ENCODE measurements around the gene RBM17. TPM values are rescaled to one million over a fixed set of nuclear protein-coding genes. Genes with fewer than 3 reads are reported as not detected.
"Not testable (repeated sequence)": the region's sequence is repeated elsewhere in the genome, so short reads cannot be mapped to it uniquely, and the experiment has no call there.

RBM17 gene
- total RNA-seq, 1 donor from 2014 or later, result 80.1 TPM

- no peak for TF ChIP-seq CTCF (IDR thresholded peaks at IDR 0.05)
- no peak for DNase-seq (ENCODE audit: extremely low spot score, unreplicated experiment)
- Mint-ChIP-seq H3K4me3 (ENCODE audit: unreplicated experiment) (no peak overlapping the region), H3K36me3 (ENCODE audit: unreplicated experiment) (no peaks in the 10 kb centered on the region), H3K9me3 (ENCODE audit: unreplicated experiment) (no peaks in the 10 kb centered on the region), H3K27me3 (ENCODE audit: unreplicated experiment) (no peaks in the 10 kb centered on the region), H3K4me1 (ENCODE audit: unreplicated experiment) (peaks cover 23% of the 10 kb centered on the region), H3K27ac (ENCODE audit: unreplicated experiment) (no peak overlapping the region)
Observed at GRCh38 chr10:6138456-6138855, 49.6 kb downstream of the RBM17 start.

- Mint-ChIP-seq H3K36me3 (ENCODE audit: unreplicated experiment) (no peaks in the 10 kb centered on the region), H3K9me3 (ENCODE audit: unreplicated experiment) (no peaks in the 10 kb centered on the region), H3K27me3 (ENCODE audit: unreplicated experiment) (no peaks in the 10 kb centered on the region), H3K4me3 (ENCODE audit: unreplicated experiment) (no peak overlapping the region), H3K4me1 (ENCODE audit: unreplicated experiment) (peaks cover 23% of the 10 kb centered on the region), H3K27ac (ENCODE audit: unreplicated experiment) (no peak overlapping the region)
- TF ChIP-seq CTCF (IDR thresholded peaks at IDR 0.05), result no peak
- no peak for DNase-seq (ENCODE audit: extremely low spot score, unreplicated experiment)
Observed at GRCh38 chr10:6139470-6139869, 50.6 kb downstream of the RBM17 start.

GRCh38 chr10:6140141-6140841, 51.5 kb downstream of the RBM17 start:
- no peak overlapping the region for H3K4me3 Mint-ChIP-seq (ENCODE audit: unreplicated experiment)
- H3K27me3 Mint-ChIP-seq (ENCODE audit: unreplicated experiment), result no peaks in the 10 kb centered on the region
- no peak for DNase-seq (ENCODE audit: extremely low spot score, unreplicated experiment)
- no peak overlapping the region for H3K27ac Mint-ChIP-seq (ENCODE audit: unreplicated experiment)
- H3K4me1 Mint-ChIP-seq (ENCODE audit: unreplicated experiment), result peaks cover 23% of the 10 kb centered on the region
- H3K9me3 Mint-ChIP-seq (ENCODE audit: unreplicated experiment), result no peaks in the 10 kb centered on the region
- TF ChIP-seq CTCF (IDR thresholded peaks at IDR 0.05), result no peak
- H3K36me3 Mint-ChIP-seq (ENCODE audit: unreplicated experiment), result no peaks in the 10 kb centered on the region

GRCh38 chr10:6140965-6141295, 52.1 kb downstream of the RBM17 start:
- no peaks in the 10 kb centered on the region for H3K27me3 Mint-ChIP-seq (ENCODE audit: unreplicated experiment)
- peak overlapping the region; percentile 76 for H3K4me3 Mint-ChIP-seq (ENCODE audit: unreplicated experiment)
- H3K27ac Mint-ChIP-seq (ENCODE audit: unreplicated experiment), result peak overlapping the region; percentile 44
- H3K9me3 Mint-ChIP-seq (ENCODE audit: unreplicated experiment), result no peaks in the 10 kb centered on the region
- TF ChIP-seq CTCF (IDR thresholded peaks at IDR 0.05), result no peak
- no peaks in the 10 kb centered on the region for H3K36me3 Mint-ChIP-seq (ENCODE audit: unreplicated experiment)
- peaks cover 27% of the 10 kb centered on the region for H3K4me1 Mint-ChIP-seq (ENCODE audit: unreplicated experiment)
- no peak for DNase-seq (ENCODE audit: extremely low spot score, unreplicated experiment)

- Mint-ChIP-seq H3K27ac (ENCODE audit: unreplicated experiment) (peak overlapping the region; percentile 86), H3K36me3 (ENCODE audit: unreplicated experiment) (no peaks in the 10 kb centered on the region), H3K27me3 (ENCODE audit: unreplicated experiment) (no peaks in the 10 kb centered on the region), H3K4me3 (ENCODE audit: unreplicated experiment) (peak overlapping the region; percentile 76), H3K9me3 (ENCODE audit: unreplicated experiment) (no peaks in the 10 kb centered on the region), H3K4me1 (ENCODE audit: unreplicated experiment) (peaks cover 29% of the 10 kb centered on the region)
- no peak for TF ChIP-seq CTCF (IDR thresholded peaks at IDR 0.05)
- DNase-seq (ENCODE audit: extremely low spot score, unreplicated experiment), result no peak
Observed at GRCh38 chr10:6141296-6142151, 52.7 kb downstream of the RBM17 start.

GRCh38 chr10:6142186-6142585, 53.4 kb downstream of the RBM17 start:
- H3K36me3 Mint-ChIP-seq (ENCODE audit: unreplicated experiment); H3K9me3 Mint-ChIP-seq (ENCODE audit: unreplicated experiment); H3K4me3 Mint-ChIP-seq (ENCODE audit: unreplicated experiment); H3K27ac Mint-ChIP-seq (ENCODE audit: unreplicated experiment); DNase-seq (ENCODE audit: extremely low spot score, unreplicated experiment); H3K27me3 Mint-ChIP-seq (ENCODE audit: unreplicated experiment): not testable (repeated sequence)
- H3K4me1 Mint-ChIP-seq (ENCODE audit: unreplicated experiment), result peaks cover 29% of the 10 kb centered on the region
